Upper lobe of left lung (tissue), 4 donors: Measurements from ENCODE around the gene TMPRSS2.

ENCODE experiments used
- CTCF ChIP-seq, 6 experiments: fragments of 450-650 bp in 4 of 6; fragments of 200-600 bp in 2 of 6; sonication (generic) in 2 of 6; IDR thresholded peaks; one replicate each; pipeline ENCODE4 v1.5.1; 2016 to 2019; ENCODE audit warnings: antibody characterized with exemption in 6 of 6
- EP300 ChIP-seq, 4 donors: sonication (generic); formaldehyde crosslinking; IDR thresholded peaks; one replicate each; pipeline ENCODE4 v1.5.1; 2017; ENCODE audit warnings: antibody characterized with exemption in 4 of 4, control low read depth in 2 of 4
- POLR2A ChIP-seq, 4 donors: fragments of 450-650 bp; IDR thresholded peaks; one replicate each; pipeline ENCODE4 v1.5.1; 2016 to 2017; ENCODE audit warnings: antibody characterized with exemption in 4 of 4, mild to moderate bottlenecking in 2 of 4
- POLR2AphosphoS5 ChIP-seq, 2 donors: sonication (generic); formaldehyde crosslinking; IDR thresholded peaks; one replicate each; pipeline ENCODE4 v1.5.1; 2017; ENCODE audit warnings: antibody characterized with exemption in 2 of 2

- TF ChIP-seq CTCF (IDR thresholded peaks at IDR 0.05) (no peak), POLR2AphosphoS5 (IDR thresholded peaks at IDR 0.05) (no peak), POLR2A (IDR thresholded peaks at IDR 0.05) (no peak), EP300 (IDR thresholded peaks at IDR 0.05) (no peak)
Measured at GRCh38 chr21:41439248-41439647, 68.7 kb downstream of the TMPRSS2 start.
